Hematopoietic multipotent progenitor cell treated with erythropoietin and hydrocortisone succinate and interleukin-3 and kit ligand, for 6 days (in vitro differentiated cells): Measurements from ENCODE around the gene LRRC49.
"Not testable (repeated sequence)": the region's sequence is repeated elsewhere in the genome, so short reads cannot be mapped to it uniquely, and the experiment has no call there.

Experiments used
- DNase-seq: peaks from one replicate; pipeline ENCODE4 v3.0.0-alpha.2; 2015

The LRRC49 gene

GRCh38 chr15:70892002-70892911 lies at the start of gene LRRC49, which contains the start of gene THAP10:
Gene LRRC49, plus strand, starts transcription at chr15:70892826. Its CDS starts 69 bp downstream, at chr15:70892895.
Gene THAP10, minus strand, starts transcription at chr15:70892433. Its CDS starts 161 bp downstream, at chr15:70892272.
- DNase-seq, result peak; percentile 92

- no peak for DNase-seq
Measured at GRCh38 chr15:70845602-70846360, 46.8 kb upstream of the LRRC49 start.

GRCh38 chr15:70851889-70852288 lies 40.7 kb upstream of the LRRC49 start:
- no peak for DNase-seq

DNA sequence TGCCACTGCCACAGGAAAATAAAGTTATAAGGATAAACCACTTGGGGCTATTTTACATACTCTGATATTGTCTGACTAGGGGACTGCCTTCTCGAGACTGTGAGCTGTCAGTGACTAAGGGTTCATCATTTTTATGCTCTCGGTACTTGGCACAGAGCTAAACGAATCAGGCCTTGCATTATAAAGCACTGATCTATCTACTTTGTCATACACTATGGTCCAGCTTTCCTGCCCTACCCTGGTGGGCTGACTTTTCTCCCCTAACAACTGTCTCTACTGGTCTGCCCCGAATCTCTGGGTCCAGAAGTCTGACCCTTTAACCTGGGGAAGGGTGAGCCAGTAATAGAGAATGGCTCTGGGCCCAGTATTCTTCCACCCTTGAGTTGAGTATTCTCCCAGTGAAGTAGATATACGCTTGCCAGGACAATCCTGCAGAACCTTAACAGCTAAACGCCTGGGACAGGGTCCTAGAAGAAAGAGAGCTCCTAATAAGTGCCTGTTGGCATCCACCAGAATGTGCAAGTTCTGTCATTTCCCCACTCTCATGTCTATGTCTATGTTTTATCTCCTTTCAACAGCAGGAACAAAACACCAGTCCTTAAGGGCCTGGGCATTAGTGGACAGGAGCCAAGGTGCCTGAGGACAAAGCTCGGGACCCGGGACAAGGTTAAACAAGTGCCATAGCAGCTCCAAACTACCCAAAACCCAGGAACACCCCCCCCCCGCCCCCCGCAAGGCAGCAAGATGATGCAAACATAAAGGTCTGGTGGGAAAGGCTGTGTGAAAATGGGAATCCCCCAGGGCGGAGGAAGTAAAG lies 39.9 kb upstream of the LRRC49 start:
- no peak for DNase-seq

GRCh38 chr15:70853318-70853972 lies 39.2 kb upstream of the LRRC49 start:
- no peak for DNase-seq

GRCh38 chr15:70853973-70854665 lies 38.5 kb upstream of the LRRC49 start, which contains the start of gene LARP6:
Gene LARP6, minus strand, starts transcription at chr15:70854157. Its CDS starts 69 bp downstream, at chr15:70854088.
- DNase-seq, result no peak

DNA sequence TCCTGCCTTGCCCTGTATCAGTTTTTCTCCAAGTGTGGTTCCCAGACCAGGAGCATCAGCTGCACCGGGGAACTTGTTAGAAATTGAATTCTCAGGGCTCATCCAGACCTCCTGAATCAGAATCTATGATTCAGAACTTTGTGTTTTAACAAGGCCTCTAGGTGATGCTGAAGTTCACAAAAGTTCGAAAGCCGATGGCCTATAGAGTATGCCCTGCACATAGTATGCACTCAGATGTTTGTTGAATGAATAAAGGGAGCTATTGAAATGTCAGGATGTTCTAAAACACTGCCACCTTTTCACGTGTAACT lies 38.0 kb upstream of the LRRC49 start:
- no peak for DNase-seq

GRCh38 chr15:70855764-70856163 lies 36.9 kb upstream of the LRRC49 start:
- DNase-seq, result no peak

- DNase-seq, result no peak
Measured at GRCh38 chr15:70856177-70856883, 36.3 kb upstream of the LRRC49 start.

DNA sequence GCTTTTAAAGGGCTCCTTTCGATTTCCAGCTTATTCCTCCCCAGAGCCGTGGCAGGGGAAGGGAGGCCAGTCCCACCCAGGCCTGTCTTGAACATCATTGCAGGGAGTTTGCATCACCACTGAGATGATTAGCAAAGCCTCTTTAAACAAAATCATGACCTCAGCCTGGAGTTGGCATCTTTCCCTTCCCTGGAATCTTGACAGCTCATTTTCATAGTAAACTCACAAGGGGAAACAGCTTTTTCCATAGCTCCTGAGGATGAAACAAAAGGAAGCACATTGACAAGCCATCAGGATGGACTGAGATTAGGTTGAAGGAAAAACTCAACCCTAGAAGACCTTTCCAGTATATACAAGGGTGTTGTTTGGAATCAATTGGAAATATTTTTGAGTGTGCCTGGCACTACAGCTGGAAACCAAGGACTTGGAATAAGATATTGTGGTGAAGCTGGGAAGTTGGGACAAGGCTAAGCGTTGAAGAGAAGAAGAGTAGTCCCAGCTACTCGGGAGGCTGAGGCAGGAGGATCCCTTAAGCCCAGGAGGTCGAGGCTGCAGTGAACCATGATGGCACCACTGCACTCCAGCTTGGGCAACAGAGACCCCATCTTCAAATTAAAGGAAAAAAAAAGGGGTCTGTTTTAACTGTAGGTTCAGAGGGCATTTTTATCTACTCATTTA lies 35.6 kb upstream of the LRRC49 start:
- DNase-seq, result no peak

GRCh38 chr15:70857562-70858285 lies 34.9 kb upstream of the LRRC49 start:
- DNase-seq, result no peak

GRCh38 chr15:70858614-70859321 lies 33.9 kb upstream of the LRRC49 start:
- DNase-seq, result not testable (repeated sequence)

DNA sequence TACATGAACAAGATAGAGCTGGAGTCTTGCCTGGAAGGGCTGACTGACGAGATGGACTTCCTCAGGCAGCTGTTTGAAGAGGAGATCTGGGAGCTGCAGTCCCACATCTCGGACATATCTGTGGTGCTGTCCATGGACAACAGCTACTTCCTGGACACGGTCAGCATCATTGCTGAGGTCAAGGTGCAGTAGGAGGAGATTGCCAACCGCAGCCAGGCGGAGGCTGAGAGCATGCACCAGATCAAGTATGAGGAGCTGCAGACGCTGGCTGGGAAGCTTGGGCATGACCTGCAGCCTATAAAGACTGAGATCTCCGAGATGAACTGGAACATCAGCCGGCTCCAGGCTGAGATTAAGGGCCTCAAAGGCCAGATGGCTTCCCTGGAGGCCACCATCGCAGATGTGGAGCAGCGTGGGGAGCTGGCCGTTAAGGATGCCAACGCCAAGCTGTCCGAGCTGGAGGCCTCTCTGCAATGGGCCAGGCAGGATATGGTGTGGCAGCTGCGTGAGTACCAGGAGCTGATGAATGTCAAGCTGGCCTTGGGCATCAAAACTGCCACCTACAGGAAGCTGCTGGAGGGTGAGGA lies 33.2 kb upstream of the LRRC49 start:
- DNase-seq, result no peak

GRCh38 chr15:70859998-70860397 lies 32.6 kb upstream of the LRRC49 start:
- no peak for DNase-seq

- DNase-seq, result no peak
Measured at GRCh38 chr15:70863450-70864218, 29.0 kb upstream of the LRRC49 start.

DNA sequence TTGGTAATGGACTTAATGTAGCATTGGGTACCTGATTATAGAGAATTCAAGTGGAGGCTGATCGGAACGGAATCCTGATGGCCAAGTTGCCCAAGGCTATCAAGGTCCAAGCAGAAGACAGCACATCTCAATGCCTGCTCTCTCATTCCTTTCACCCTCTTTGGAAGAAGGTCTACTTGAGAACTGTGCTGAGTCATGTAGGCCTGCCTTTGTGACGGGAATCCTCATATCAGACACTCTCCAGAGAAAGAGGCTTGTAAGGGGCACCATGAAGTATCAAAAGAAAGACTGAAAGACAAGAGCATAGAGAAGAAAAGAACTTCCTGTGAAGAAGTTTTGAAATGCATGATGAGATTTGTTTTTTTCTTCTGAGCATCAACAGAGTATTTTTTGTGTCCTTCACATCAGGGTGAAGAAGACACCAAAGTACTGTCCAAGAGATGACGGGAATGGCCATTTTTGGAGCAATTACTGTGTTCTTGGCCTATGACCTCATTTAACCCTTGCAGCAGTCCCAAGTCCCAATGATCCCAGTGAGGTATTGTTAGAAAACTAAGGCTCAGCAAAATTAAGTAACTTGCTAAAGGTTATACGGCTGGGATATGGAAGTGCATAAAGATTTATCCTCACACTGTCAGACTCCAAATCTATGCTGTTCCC lies 25.5 kb upstream of the LRRC49 start:
- DNase-seq, result no peak

DNA sequence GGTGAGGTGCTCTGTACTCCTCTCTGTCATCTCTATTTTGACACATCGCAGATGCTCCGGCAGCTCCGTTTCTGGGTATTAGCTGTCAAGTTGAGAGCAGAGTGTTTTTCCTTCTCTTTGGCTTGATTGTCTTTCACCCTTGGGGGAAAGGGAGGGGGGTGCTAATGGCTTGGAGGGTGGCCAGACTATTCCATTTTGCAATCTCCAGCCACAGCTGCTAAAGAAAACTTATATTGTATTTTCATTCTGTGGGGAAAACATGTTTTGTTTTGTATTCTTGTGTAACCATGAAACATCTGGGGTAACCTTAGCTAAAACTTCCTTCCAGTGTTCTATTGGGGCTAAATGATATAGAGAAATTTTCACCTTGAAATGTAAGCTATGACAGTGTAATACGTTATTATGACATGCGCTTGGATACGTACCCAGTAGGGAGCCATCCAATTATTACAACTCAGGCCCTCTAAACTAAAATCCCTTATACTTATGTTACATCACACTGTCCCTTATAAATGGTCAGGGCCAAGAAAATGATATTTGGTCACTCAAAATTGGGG lies 24.6 kb upstream of the LRRC49 start:
- DNase-seq, result no peak
